ENCODE data around the gene CDC42BPB.

CDC42BPB gene

DNA sequence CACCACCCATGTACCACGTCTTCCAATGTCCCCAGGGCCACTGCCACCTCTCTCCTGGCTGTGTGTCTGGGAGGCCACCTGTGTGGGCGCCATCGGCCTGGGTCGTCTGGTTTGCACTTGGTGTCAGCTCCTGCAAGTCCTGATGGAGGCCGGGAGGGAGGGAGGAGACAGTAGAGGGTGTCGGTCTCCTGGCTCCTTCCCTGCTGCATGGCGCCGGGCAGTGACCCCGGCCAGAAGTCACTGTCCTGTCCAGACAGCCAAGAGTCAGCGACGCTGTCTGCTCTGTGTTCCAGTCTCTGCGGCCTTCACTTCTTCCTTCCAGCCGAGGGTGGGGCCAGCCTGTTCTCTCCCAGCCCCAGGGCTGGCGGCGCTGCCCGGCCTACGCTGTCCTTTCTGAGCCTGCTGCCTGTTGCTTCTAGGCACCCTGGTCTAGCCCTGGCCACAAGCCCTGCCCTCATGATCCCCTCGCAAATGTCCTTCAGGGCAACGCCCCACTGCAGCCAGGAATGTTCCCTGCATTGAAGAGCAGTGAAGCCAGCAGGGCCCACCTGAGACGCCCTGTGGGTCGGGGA lies 13.7 kb upstream of the CDC42BPB start:
- TF ChIP-seq, protein P1, sequence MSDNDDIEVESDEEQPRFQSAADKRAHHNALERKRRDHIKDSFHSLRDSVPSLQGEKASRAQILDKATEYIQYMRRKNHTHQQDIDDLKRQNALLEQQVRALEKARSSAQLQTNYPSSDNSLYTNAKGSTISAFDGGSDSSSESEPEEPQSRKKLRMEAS (IDR thresholded peaks at IDR 0.05; ENCODE audit: low read depth, low read length) = no peak
- TF ChIP-seq, protein P2, sequence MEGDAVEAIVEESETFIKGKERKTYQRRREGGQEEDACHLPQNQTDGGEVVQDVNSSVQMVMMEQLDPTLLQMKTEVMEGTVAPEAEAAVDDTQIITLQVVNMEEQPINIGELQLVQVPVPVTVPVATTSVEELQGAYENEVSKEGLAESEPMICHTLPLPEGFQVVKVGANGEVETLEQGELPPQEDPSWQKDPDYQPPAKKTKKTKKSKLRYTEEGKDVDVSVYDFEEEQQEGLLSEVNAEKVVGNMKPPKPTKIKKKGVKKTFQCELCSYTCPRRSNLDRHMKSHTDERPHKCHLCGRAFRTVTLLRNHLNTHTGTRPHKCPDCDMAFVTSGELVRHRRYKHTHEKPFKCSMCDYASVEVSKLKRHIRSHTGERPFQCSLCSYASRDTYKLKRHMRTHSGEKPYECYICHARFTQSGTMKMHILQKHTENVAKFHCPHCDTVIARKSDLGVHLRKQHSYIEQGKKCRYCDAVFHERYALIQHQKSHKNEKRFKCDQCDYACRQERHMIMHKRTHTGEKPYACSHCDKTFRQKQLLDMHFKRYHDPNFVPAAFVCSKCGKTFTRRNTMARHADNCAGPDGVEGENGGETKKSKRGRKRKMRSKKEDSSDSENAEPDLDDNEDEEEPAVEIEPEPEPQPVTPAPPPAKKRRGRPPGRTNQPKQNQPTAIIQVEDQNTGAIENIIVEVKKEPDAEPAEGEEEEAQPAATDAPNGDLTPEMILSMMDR (IDR thresholded peaks at IDR 0.05; ENCODE audit: low read depth, low read length) = no peak
- TF ChIP-seq MYC (IDR thresholded peaks at IDR 0.05; ENCODE audit: low read depth, low read length) (no peak), POLR2A (IDR thresholded peaks at IDR 0.05; ENCODE audit: extremely low read depth, insufficient read length) (no peak)
- H3K4me3 ChIP-seq (ENCODE audit: low read depth, low read length) = no peak overlapping the region
- DNase-seq (ENCODE audit: low read depth) = no peak

DNA sequence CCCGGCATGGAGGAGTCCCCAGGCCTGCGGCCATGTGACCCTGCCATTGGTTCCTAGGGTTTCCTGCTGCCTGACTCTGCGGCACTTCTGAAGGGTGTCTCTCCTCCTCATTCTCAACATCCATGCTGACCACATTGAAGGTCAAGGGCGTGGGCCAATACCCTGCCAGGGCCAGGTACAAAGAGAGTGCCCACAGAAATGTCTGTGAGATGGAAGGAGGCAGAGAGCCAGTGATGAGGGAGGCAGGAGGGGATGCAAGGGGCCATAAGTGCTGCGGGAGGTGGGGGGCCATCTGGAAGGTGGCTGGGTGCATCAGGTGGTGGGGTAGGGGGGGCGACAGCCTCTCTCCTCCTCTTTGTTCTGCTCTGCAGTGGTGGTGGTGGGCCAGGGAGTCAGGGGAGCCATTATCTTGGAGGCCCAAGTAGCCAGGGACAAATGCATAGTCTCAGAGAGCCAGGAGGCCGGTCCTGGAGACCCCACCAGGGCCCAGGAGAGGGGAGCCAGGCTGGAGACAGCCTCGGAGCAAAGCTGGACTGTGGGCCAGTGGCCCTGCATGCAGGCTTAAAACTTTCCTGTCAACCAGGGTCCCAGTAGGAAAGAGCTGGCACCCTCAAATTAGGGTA lies 13.0 kb upstream of the CDC42BPB start:
- H3K4me3 ChIP-seq (ENCODE audit: low read depth, low read length) = no peak overlapping the region
- DNase-seq (ENCODE audit: low read depth) = no peak
- TF ChIP-seq, protein P1 (IDR thresholded peaks at IDR 0.05; ENCODE audit: low read depth, low read length) = no peak
- TF ChIP-seq MYC (IDR thresholded peaks at IDR 0.05; ENCODE audit: low read depth, low read length) (no peak), POLR2A (IDR thresholded peaks at IDR 0.05; ENCODE audit: extremely low read depth, insufficient read length) (no peak)
- TF ChIP-seq, protein P2 (IDR thresholded peaks at IDR 0.05; ENCODE audit: low read depth, low read length) = no peak

DNA sequence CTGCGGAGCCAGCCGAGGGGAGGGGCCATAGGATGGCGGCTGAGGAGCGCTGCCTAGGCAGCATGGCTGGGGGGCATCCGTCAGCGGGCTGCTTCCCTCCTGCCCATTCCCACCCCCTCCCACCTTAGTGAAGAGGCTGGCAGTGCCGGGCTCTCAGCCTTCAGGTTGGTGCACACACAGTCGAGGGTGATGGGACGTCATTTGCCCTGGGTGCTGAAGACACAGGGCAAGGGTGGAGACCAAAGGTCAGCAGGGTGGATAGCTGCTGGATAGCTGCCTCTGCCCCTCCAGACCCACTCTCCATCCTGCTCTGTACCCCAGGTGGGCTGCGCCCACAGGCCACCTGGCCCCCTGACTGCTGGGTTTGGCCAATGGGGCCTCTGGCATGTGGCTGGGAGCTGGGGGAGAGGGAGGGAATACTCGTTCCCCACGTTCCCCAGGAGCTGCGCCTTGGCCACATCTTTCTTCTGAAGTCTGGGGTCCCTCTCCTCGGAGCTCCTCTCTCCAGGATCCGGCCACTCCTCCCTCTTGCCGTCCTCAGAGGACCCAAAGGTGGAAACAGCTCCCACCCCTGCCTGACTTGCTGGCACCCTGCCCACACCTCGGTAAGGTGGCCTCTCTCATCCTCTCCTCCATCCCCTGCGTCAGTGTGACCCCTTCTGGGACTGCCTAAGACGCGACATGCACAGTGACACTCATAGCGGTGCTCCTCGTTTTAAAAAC lies 11.2 kb upstream of the CDC42BPB start:
- no peak overlapping the region for H3K4me3 ChIP-seq (ENCODE audit: low read depth, low read length)
- TF ChIP-seq POLR2A (IDR thresholded peaks at IDR 0.05; ENCODE audit: extremely low read depth, insufficient read length) (no peak), MYC (IDR thresholded peaks at IDR 0.05; ENCODE audit: low read depth, low read length) (no peak)
- TF ChIP-seq, protein P2 (IDR thresholded peaks at IDR 0.05; ENCODE audit: low read depth, low read length) = no peak
- TF ChIP-seq, protein P1 (IDR thresholded peaks at IDR 0.05; ENCODE audit: low read depth, low read length) = no peak
- no peak for DNase-seq (ENCODE audit: low read depth)

DNA sequence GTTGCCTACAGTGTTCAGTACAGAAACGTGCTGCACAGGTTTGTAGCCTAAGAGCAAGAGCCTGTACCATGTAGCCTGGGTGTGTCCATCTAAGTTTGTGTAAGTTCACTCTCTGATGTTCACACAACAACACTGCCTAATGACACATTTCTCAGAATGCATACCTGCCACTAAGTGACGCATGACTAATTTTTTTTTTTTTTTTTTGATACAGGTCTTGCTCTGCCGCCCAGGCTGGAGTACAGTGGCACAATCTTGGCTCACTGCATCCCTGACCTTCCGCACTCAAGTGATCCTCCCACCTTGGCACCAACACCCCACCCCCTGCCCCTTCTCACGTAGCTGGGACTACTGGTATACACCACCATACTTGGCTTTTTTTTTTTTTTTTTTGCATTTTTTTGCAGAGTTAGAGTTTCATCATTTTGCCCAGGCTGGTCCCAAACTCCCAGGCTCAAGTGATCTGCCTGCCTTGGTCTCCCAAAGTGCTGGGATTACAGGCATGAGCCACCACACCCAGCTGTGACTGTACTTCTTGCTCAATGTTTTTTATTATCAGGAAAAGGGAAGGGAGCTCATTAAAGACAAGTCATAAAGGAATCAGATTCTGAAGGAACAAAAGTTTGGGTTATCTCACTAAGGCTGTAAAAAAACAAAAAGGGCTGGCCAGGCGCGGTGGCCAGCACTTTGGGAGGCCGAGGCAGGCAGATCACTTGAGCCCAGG lies 10.0 kb upstream of the CDC42BPB start:
- TF ChIP-seq, protein P2 (IDR thresholded peaks at IDR 0.05; ENCODE audit: low read depth, low read length) = no peak
- no peak for TF ChIP-seq MYC (IDR thresholded peaks at IDR 0.05; ENCODE audit: low read depth, low read length)
- TF ChIP-seq POLR2A (IDR thresholded peaks at IDR 0.05; ENCODE audit: extremely low read depth, insufficient read length) = no peak
- TF ChIP-seq, protein P1 (IDR thresholded peaks at IDR 0.05; ENCODE audit: low read depth, low read length) = no peak
- no peak for DNase-seq (ENCODE audit: low read depth)
- H3K4me3 ChIP-seq (ENCODE audit: low read depth, low read length) = no peak overlapping the region

DNA sequence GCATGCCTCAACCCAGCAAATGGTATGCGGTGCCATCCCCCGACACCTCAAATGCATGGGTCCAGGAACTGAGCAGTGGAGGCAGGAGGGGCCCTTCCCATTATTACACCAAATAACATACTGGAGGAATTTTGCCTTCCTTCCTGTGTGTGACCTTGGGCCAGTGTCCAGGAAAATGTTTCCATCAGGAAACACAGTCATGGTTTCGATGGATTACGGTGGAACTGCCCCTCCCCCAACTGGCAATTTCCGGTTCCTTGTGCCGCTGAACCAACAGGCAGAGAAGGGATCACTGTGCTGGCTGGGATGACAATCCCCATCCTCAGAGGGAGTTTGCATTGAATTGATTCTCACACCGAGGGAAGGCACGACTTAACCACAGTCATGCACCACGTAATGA lies 9.1 kb upstream of the CDC42BPB start:
- no peak for DNase-seq (ENCODE audit: low read depth)
- TF ChIP-seq, protein P2 (IDR thresholded peaks at IDR 0.05; ENCODE audit: low read depth, low read length) = no peak
- TF ChIP-seq POLR2A (IDR thresholded peaks at IDR 0.05; ENCODE audit: extremely low read depth, insufficient read length) = no peak
- no peak for TF ChIP-seq MYC (IDR thresholded peaks at IDR 0.05; ENCODE audit: low read depth, low read length)
- TF ChIP-seq, protein P1 (IDR thresholded peaks at IDR 0.05; ENCODE audit: low read depth, low read length) = no peak
- H3K4me3 ChIP-seq (ENCODE audit: low read depth, low read length) = no peak overlapping the region
